Heart left ventricle (tissue), 16 donors: ENCODE measurements around the gene PCYOX1L. TPM values are rescaled to one million over a fixed set of nuclear protein-coding genes. Genes with fewer than 3 reads are reported as not detected.

ENCODE experiments used
- ATAC-seq, 4 donors: fragments of 200-7000 bp; cut with Tn5 transposase; one replicate each; pipeline ENCODE4 v1.9.1; 2020 to 2022; ENCODE audit warnings: moderate library complexity in 4 of 4, mild to moderate bottlenecking in 3 of 4, moderate number of reproducible peaks in 1 of 4
- DNase-seq, 5 donors: peaks; one replicate each; pipeline ENCODE4 v3.0.0-alpha.2; 2020
- H3K27ac ChIP-seq, 12 donors: fragments of 200-600 bp; sonication (generic) in 4 of 12; one replicate each; pipeline versions ENCODE4 v1.5.0 to v1.8.0; 2016 to 2022; ENCODE audit warnings: mild to moderate bottlenecking in 2 of 12
- H3K27me3 ChIP-seq, 9 donors: fragments of 200-600 bp; sonication (generic) in 2 of 9; one replicate each; pipeline versions ENCODE4 v1.5.1 to v1.8.0; 2016 to 2022; ENCODE audit warnings: mild to moderate bottlenecking in 3 of 9
- H3K36me3 ChIP-seq, 9 donors: fragments of 200-600 bp; sonication (generic) in 2 of 9; one replicate each; pipeline versions ENCODE4 v1.5.0 to v1.8.0; 2018 to 2022; ENCODE audit warnings: mild to moderate bottlenecking in 2 of 9
- H3K4me1 ChIP-seq, 12 donors: fragments of 200-600 bp; sonication (generic) in 4 of 12; one replicate each; pipeline versions ENCODE4 v1.5.0 to v1.8.0; 2016 to 2022; ENCODE audit warnings: mild to moderate bottlenecking in 3 of 12
- H3K4me3 ChIP-seq, 12 donors: fragments of 200-600 bp; sonication (generic) in 4 of 12; one replicate each; pipeline versions ENCODE4 v1.5.0 to v1.8.0; 2017 to 2022; ENCODE audit warnings: mild to moderate bottlenecking in 9 of 12, moderate library complexity in 4 of 12
- H3K9me3 ChIP-seq, 12 donors: fragments of 200-600 bp; sonication (generic) in 4 of 12; one replicate each; pipeline versions ENCODE4 v1.5.0 to v1.8.0; 2016 to 2022; ENCODE audit warnings: mild to moderate bottlenecking in 1 of 12
- CTCF ChIP-seq, 12 donors: fragments of 200-600 bp; sonication (generic) in 4 of 12; IDR thresholded peaks; one replicate each; pipeline versions ENCODE4 v1.5.0 to v1.8.0; 2018 to 2022; ENCODE audit warnings: antibody characterized with exemption in 12 of 12, mild to moderate bottlenecking in 5 of 12
- POLR2A ChIP-seq, 2 donors: fragments of 450-650 bp; IDR thresholded peaks; one replicate each; pipeline ENCODE4 v1.6.1; 2017; ENCODE audit warnings: antibody characterized with exemption in 2 of 2, mild to moderate bottlenecking in 2 of 2, moderate library complexity in 2 of 2
- WGBS, 4 donors: extraction: QIAGEN DNeasy Blood & Tissue Kit in 2 of 4; methylation state at CpG; one replicate each; pipeline versions ENCODE4 v1.1.5 to v1.1.7; 2013 to 2018; 5-methylcytosine and 5-hydroxymethylcytosine counted together
- intact Hi-C, 10 donors: fragments of 100-400 bp; cut with DNase I; formaldehyde crosslinking; loops; one replicate each; pipeline versions ENCODE4 v1.11.1 to v1.14.2; 2022
- polyA plus RNA-seq, 2 donors: library from polyadenylated mRNA; stranded (reverse); fragments of 200-250 nt; gene quantifications; one replicate each; pipeline ENCODE4 v1.2.3, GENCODE V29; 2013
- total RNA-seq, 9 donors: library from RNA; depleted of rRNA in 2 of 9; stranded (reverse); fragments of >200 nt in 2 of 9; fragmentation: NEBNext Ultra II Directional in 3 of 9; extraction: Animal tissue kit (Norgen Biotek cat#: 25700) in 3 of 9; gene quantifications; one replicate each; pipeline versions ENCODE4 v1.1.0 to v1.2.4, GENCODE V29; 2016 to 2023
- donor health status: ischemic (EF 13 %, LVEDD 7.1; RV severe dilation, severe dysfunction).
- donor health status: healthy with polysubstance abuse.
- donor health status: DM: no; HTN: yes; CAD: no.
- donor health status: DM: no; HTN: no; CAD: no.
- donor health status: ischemic (EF 25% LVEDD 6.9; RV normal size, moderate dysfunction).
- donor health status: ischemic (EF 25% LVEDD 5.7; RV mildly dilated, moderate dysfunction).
- donor health status: healthy.
- donor health status: DM: yes; HTN: yes; CAD: no.
- donor health status: ischemic (EF 35%, LVEDD 5.7; RV mildly dilated, moderate dysfunction).
- donor health status: nonischemic (EF 11% LVEDD 7.7; RV severe dilation, severe dysfunction).
- donor health status: DM: yes; HTN: yes; CAD: no.
- donor health status: PGD.
- donor health status: ischemic (EF 29% LVEDD 5.4; RV normal size, mild dysfunction).
- donor health status: nonischemic (EF 23%, LVEDD 6.1; RV moderate dilation, normal function).

PCYOX1L gene
- total and polyA plus RNA-seq, 11 donors, result 2.3 to 6.8 (median 3.7) TPM

DNA sequence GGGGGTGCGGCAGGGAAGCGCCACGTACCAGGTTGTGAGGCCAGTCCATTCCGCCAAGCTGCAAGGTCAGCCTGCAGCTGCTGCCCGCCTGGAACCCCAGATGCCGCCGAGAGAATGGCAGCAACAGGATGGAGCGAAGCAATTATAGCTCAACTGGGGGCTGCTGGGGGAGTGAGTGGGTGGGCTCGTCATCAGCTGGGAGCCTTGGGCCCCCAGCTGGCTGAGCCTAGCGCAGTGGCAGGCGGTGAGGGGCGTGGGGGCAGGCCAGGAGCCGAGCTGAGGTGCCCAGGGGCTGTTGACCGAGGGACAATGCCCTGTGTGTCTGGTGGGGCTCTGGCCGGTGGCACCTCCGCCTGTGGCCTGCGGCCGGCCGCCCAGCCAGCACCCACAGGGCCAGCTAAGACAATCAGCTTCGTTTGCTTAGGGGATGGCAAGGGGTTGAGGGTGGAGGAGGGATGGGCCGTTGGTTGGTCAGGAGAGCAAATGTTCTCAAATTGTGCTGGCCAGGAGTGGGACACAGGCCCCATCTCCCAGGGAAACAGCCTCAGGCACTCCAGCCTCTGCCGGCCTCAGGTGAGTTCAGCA is 21.4 kb downstream of the PCYOX1L start, which contains the start of gene IL17B:
IL17B (minus strand) TSS at position 116 of the 585 bp plus-strand sequence; CDS start at position 49, 67 bp downstream.
- Histone ChIP-seq H3K4me3 (no peak within 1 kb of the TSS), H3K4me1 (peaks cover 5 to 43% (median 25%) of the 10 kb centered on the region in 12 donors), H3K36me3 (no peaks in the 10 kb centered on the region), H3K27ac (peak within 1 kb of the TSS in 5 of 12 donors; percentile 80 to 98 (median 93)), H3K27me3 (no peaks in the 10 kb centered on the region), H3K9me3 (no peaks in the 10 kb centered on the region)
- TF ChIP-seq CTCF (IDR thresholded peaks at IDR 0.05) (no peak), POLR2A (IDR thresholded peaks at IDR 0.05) (no peak)
- ATAC-seq (no peak), DNase-seq (no peak)
- WGBS, 4 donors, result 84 to 92% (median 88%) methylated on average over 20 to 22 of the region's 22 CpGs
- intact Hi-C loops, result loop anchor here in 1 of 10 donors (10.0 kb wide), 1 partner anchor 244 kb away; no protein-coding TSS in a partner anchor

GRCh38 chr5:149379818-149380374 is 22.1 kb downstream of the PCYOX1L start:
- WGBS, 4 donors, result 74 to 87% (median 83%) methylated on average over 5 of the region's 5 CpGs
- TF ChIP-seq POLR2A (IDR thresholded peaks at IDR 0.05) (no peak), CTCF (IDR thresholded peaks at IDR 0.05) (no peak)
- H3K27ac ChIP-seq, result peak overlapping the region in 5 of 12 donors; percentile 80 to 98 (median 93)
- H3K4me3 ChIP-seq, result no peak overlapping the region
- no peaks in the 10 kb centered on the region for H3K27me3 ChIP-seq
- H3K4me1 ChIP-seq, result peaks cover 5 to 48% (median 27%) of the 10 kb centered on the region in 12 donors
- no peaks in the 10 kb centered on the region for H3K36me3 ChIP-seq
- intact Hi-C loops, result loop anchor here in 7 of 10 donors (2.0 to 10.0 kb wide), 5 partner anchors 53 to 245 kb away; no protein-coding TSS in a partner anchor
- ATAC-seq (no peak), DNase-seq (no peak)
- H3K9me3 ChIP-seq, result no peaks in the 10 kb centered on the region

GRCh38 chr5:149380466-149381121 is 22.7 kb downstream of the PCYOX1L start:
- intact Hi-C loops, result loop anchor here in 8 of 10 donors (1.0 to 5.0 kb wide), 5 partner anchors 50 to 237 kb away; no protein-coding TSS in a partner anchor
- Histone ChIP-seq H3K4me3 (no peak overlapping the region), H3K4me1 (peaks cover 8 to 55% (median 29%) of the 10 kb centered on the region in 12 donors), H3K27me3 (no peaks in the 10 kb centered on the region), H3K9me3 (no peaks in the 10 kb centered on the region), H3K27ac (peak overlapping the region in 7 of 12 donors; percentile 80 to 98 (median 91)), H3K36me3 (no peaks in the 10 kb centered on the region)
- ATAC-seq (peak in 1 of 4 donors; percentile 26), DNase-seq (peak in 2 of 5 donors; percentile 39 to 46)
- TF ChIP-seq POLR2A (IDR thresholded peaks at IDR 0.05), result no peak
- no peak for TF ChIP-seq CTCF (IDR thresholded peaks at IDR 0.05)
- WGBS, 4 donors, result 56 to 64% (median 61%) methylated on average over 15 to 16 of the region's 16 CpGs
